Pancreas (tissue), 10 donors: ENCODE data around the gene PTGES2. TPM values are rescaled to one million over a fixed set of nuclear protein-coding genes. Genes with fewer than 3 reads are reported as not detected.
A peak's percentile ranks its signal among the peaks of the same experiment; 100 is the strongest.

Experiments
- ATAC-seq, 4 donors: fragments of 200-7000 bp; cut with Tn5 transposase; one replicate each; pipeline versions ENCODE4 v1.8.0 to v1.9.1; 2020; ENCODE audit warnings: mild to moderate bottlenecking in 4 of 4, moderate library complexity in 4 of 4
- DNase-seq, 6 donors: peaks; one replicate each; pipeline ENCODE4 v3.0.0-alpha.2; 2020
- FAIRE-seq: peaks from 2 replicates; lab custom pipeline; 2012; peaks lifted over from hg19 to GRCh38; lab: Jason Lieb, UNC
- H3K27ac ChIP-seq, 4 donors: fragments of 200-600 bp; sonication (generic); 1 replicate in 3 of 4; 2 replicates in 1 of 4; pipeline versions ENCODE4 v1.5.0 to v1.8.0; 2020
- H3K27me3 ChIP-seq, 4 donors: fragments of 200-600 bp; one replicate each; pipeline ENCODE4 v1.8.0; 2021
- H3K36me3 ChIP-seq, 3 donors: fragments of 200-600 bp; sonication (generic) in 1 of 3; one replicate each; pipeline versions ENCODE4 v1.5.0 to v1.8.0; 2020 to 2021
- H3K4me1 ChIP-seq, 3 donors: fragments of 200-600 bp; one replicate each; pipeline ENCODE4 v1.8.0; 2021
- H3K4me3 ChIP-seq, 4 donors: fragments of 200-600 bp; sonication (generic) in 2 of 4; one replicate each; pipeline versions ENCODE4 v1.5.0 to v1.8.0; 2020 to 2021
- H3K9me3 ChIP-seq, 4 donors: fragments of 200-600 bp; one replicate each; pipeline ENCODE4 v1.8.0; 2021
- WGBS, 2 donors: extraction: QIAGEN DNeasy Blood & Tissue Kit; methylation state at CpG; one replicate each; pipeline ENCODE4 v1.1.7; 2013; 5-methylcytosine and 5-hydroxymethylcytosine counted together
- intact Hi-C, 3 donors: fragments of 100-400 bp; cut with DNase I; formaldehyde crosslinking; loops; one replicate each; pipeline versions ENCODE4 v1.11.1 to v1.14.2; 2022
- polyA plus RNA-seq, 2 donors: library from polyadenylated mRNA; stranded (reverse); fragments of 200-250 nt; gene quantifications; one replicate each; pipeline ENCODE4 v1.2.3, GENCODE V29; 2013
- total RNA-seq, 6 donors: library from RNA; stranded (reverse); fragmentation: NEBNext Ultra II Directional in 4 of 6; extraction: Animal tissue kit (Norgen Biotek cat#: 25700) in 4 of 6; gene quantifications; one replicate each; pipeline versions ENCODE4 v1.2.1 to v1.2.4, GENCODE V29; 2021 to 2023
- TF ChIP-seq, protein P1 (sequence below), 4 donors: fragments of 200-600 bp; sonication (generic) in 3 of 4; IDR thresholded peaks; one replicate each; pipeline versions ENCODE4 v1.5.0 to v1.8.0; 2021; ENCODE audit warnings: antibody characterized with exemption in 4 of 4
- donor health status: healthy with polysubstance abuse.
- donor health status: DM: no; HTN: no; CAD: no; lungs with moderate emphysema.
- donor health status: DM: no; HTN: no; CAD: no.
- donor health status: control.
- donor health status: control.
- donor health status: Bipolar disorder and iron deficiency.
- donor health status: DM: yes; HTN: yes; CAD: no.
- donor health status: DM: no; HTN: no; CAD: no.
- donor health status: DM: no; HTN: no; CAD: no.
- donor health status: DM: yes; HTN: yes; CAD: no.

Gene PTGES2
- total and polyA plus RNA-seq, 8 donors = 25.4 to 78.5 (median 38.4) TPM

- Histone ChIP-seq H3K27ac (no peak overlapping the region), H3K4me1 (peaks cover 0 to 9% (median 0%) of the 10 kb centered on the region in 3 donors), H3K27me3 (no peaks in the 10 kb centered on the region), H3K9me3 (no peaks in the 10 kb centered on the region), H3K36me3 (no peaks in the 10 kb centered on the region), H3K4me3 (no peak overlapping the region)
- ATAC-seq = no peak
- intact Hi-C loops = no loop called here
- DNase-seq = no peak
- TF ChIP-seq, protein P1, sequence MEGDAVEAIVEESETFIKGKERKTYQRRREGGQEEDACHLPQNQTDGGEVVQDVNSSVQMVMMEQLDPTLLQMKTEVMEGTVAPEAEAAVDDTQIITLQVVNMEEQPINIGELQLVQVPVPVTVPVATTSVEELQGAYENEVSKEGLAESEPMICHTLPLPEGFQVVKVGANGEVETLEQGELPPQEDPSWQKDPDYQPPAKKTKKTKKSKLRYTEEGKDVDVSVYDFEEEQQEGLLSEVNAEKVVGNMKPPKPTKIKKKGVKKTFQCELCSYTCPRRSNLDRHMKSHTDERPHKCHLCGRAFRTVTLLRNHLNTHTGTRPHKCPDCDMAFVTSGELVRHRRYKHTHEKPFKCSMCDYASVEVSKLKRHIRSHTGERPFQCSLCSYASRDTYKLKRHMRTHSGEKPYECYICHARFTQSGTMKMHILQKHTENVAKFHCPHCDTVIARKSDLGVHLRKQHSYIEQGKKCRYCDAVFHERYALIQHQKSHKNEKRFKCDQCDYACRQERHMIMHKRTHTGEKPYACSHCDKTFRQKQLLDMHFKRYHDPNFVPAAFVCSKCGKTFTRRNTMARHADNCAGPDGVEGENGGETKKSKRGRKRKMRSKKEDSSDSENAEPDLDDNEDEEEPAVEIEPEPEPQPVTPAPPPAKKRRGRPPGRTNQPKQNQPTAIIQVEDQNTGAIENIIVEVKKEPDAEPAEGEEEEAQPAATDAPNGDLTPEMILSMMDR (IDR thresholded peaks at IDR 0.05) = no peak
- WGBS, 2 donors = 73 to 77% methylated on average over 8 to 9 of the region's 9 CpGs
- FAIRE-seq = no peak
Measured at GRCh38 chr9:128088253-128088945, 39.1 kb downstream of the PTGES2 start.

DNA sequence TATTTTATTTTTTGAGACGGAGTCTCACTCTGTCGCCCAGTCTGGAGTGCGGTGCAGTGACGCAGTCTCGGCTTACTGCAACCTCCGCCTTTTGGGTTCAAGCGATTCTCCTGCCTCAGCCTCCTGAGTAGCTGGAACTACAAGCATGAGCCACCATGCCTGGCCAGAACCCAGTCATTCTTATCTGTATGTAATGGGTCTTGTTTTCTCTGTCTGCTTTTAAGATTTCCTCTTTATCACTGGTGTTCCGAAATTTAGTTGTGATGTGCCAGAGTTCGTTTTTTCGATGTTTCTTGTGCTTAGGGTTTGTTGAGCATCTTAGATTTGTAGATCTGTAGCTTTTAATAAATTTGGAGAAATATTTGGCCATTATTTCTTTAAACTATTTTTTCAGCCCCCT is 40.3 kb downstream of the PTGES2 start:
- no peaks in the 10 kb centered on the region for H3K9me3 ChIP-seq
- no peaks in the 10 kb centered on the region for H3K27me3 ChIP-seq
- H3K27ac ChIP-seq = no peak overlapping the region
- H3K36me3 ChIP-seq = no peaks in the 10 kb centered on the region
- no peaks in the 10 kb centered on the region for H3K4me1 ChIP-seq
- peak in 1 of 6 donors; percentile 8 for DNase-seq
- ATAC-seq = no peak
- TF ChIP-seq, protein P1 (IDR thresholded peaks at IDR 0.05) = no peak
- intact Hi-C loops = no loop called here
- WGBS, 2 donors = 73 to 83% methylated on average over 10 of the region's 10 CpGs
- FAIRE-seq = no peak
- H3K4me3 ChIP-seq = no peak overlapping the region

- WGBS, 2 donors = 63 to 89% methylated on average over 4 of the region's 4 CpGs
- TF ChIP-seq, protein P1 (IDR thresholded peaks at IDR 0.05) = no peak
- H3K27ac ChIP-seq = no peak overlapping the region
Measured at GRCh38 chr9:128085943-128086342, 41.6 kb downstream of the PTGES2 start.

DNA sequence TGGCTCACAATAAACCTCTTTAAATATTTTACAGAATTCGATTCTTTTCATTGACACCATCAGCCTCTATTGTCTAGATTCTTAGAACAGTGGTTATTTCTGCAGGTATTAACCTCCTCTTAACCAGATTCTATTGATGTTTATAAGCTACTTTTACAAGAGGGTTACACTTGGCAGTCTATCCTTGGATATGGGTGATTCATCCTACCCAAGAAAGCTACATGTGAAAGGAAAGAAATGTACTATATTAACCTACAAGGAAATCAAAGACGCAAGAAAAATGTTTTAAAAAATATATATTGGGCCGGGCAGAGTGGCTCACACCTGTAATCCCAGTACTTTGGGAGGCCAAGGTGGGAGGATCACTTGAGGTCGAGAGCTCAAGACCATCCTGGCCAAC is 42.8 kb downstream of the PTGES2 start:
- H3K4me1 ChIP-seq = peaks cover 4 to 19% (median 10%) of the 10 kb centered on the region in 3 donors
- ATAC-seq (no peak), DNase-seq (no peak), FAIRE-seq (no peak)
- no peak overlapping the region for H3K4me3 ChIP-seq
- no peaks in the 10 kb centered on the region for H3K36me3 ChIP-seq
- 85 to 87% methylated on average over 4 of the region's 4 CpGs for WGBS, 2 donors
- H3K9me3 ChIP-seq = no peaks in the 10 kb centered on the region
- TF ChIP-seq, protein P1 (IDR thresholded peaks at IDR 0.05) = no peak
- H3K27me3 ChIP-seq = no peaks in the 10 kb centered on the region
- no peak overlapping the region for H3K27ac ChIP-seq
- intact Hi-C loops = no loop called here

More at GRCh38 chr9:128085943-128086342, 41.6 kb downstream of the PTGES2 start:
- peaks cover 0 to 12% (median 4%) of the 10 kb centered on the region in 3 donors for H3K4me1 ChIP-seq
- no peaks in the 10 kb centered on the region for H3K36me3 ChIP-seq
- no peak for FAIRE-seq
- DNase-seq = no peak
- no peak for ATAC-seq
- H3K9me3 ChIP-seq = no peaks in the 10 kb centered on the region
- H3K27me3 ChIP-seq = no peaks in the 10 kb centered on the region
- intact Hi-C loops = no loop called here
- no peak overlapping the region for H3K4me3 ChIP-seq

GRCh38 chr9:128082151-128082550 is 45.4 kb downstream of the PTGES2 start:
- 58 to 61% methylated on average over 7 of the region's 7 CpGs for WGBS, 2 donors
- no peak for ATAC-seq
- no peaks in the 10 kb centered on the region for H3K36me3 ChIP-seq
- H3K4me3 ChIP-seq = no peak overlapping the region
- peaks cover 18 to 39% (median 33%) of the 10 kb centered on the region in 3 donors for H3K4me1 ChIP-seq
- H3K27ac ChIP-seq = peak overlapping the region in 1 of 4 donors; percentile 28
- no peak for DNase-seq
- FAIRE-seq = no peak
- TF ChIP-seq, protein P1 (IDR thresholded peaks at IDR 0.05) = no peak
- no peaks in the 10 kb centered on the region for H3K27me3 ChIP-seq
- H3K9me3 ChIP-seq = no peaks in the 10 kb centered on the region
- intact Hi-C loops = no loop called here
